WTC11 (cell line): ENCODE measurements around the gene IMPDH2. TPM values are rescaled to one million over a fixed set of nuclear protein-coding genes. Genes with fewer than 3 reads are reported as not detected.

Experiments
- ATAC-seq: fragments of 200-7000 bp; cut with Tn5 transposase; 2 replicates; pipeline ENCODE4 v1.10.0; 2021; ENCODE audit warnings: mild to moderate bottlenecking, moderate library complexity
- CTCF ChIA-PET: fragments of 300-600 bp; sonication (Branson Sonifier 250); formaldehyde crosslinking; loops from one replicate; lab custom pipeline; 2021; ENCODE audit warnings: antibody characterized with exemption; lab: Charles Lee
- POLR2A ChIA-PET: fragments of 350-600 bp; sonication (Branson Sonifier 250); formaldehyde crosslinking; loops from one replicate; lab custom pipeline; 2021; ENCODE audit warnings: antibody characterized with exemption; lab: Charles Lee
- DNase-seq: peaks from one replicate; pipeline ENCODE4 v3.0.0; 2021; ENCODE audit warnings: low spot score
- H3K27ac Mint-ChIP-seq: 2 replicates; pipeline ENCODE4 v1.8.0; 2021; ENCODE audit warnings: mixed read lengths
- H3K27me3 Mint-ChIP-seq: 2 replicates; pipeline ENCODE4 v1.8.0; 2021; ENCODE audit warnings: low read depth, mild to moderate bottlenecking, moderate library complexity, mixed read lengths
- H3K36me3 Mint-ChIP-seq: 2 replicates; pipeline ENCODE4 v1.8.0; 2021; ENCODE audit warnings: mixed read lengths
- H3K4me1 Mint-ChIP-seq: 2 replicates; pipeline ENCODE4 v1.8.0; 2022; ENCODE audit warnings: mixed read lengths
- H3K4me3 Mint-ChIP-seq: 2 replicates; pipeline ENCODE4 v1.8.0; 2021; ENCODE audit warnings: mild to moderate bottlenecking, moderate library complexity, mixed read lengths
- H3K9me3 Mint-ChIP-seq: 2 replicates; pipeline ENCODE4 v1.8.0; 2021; ENCODE audit warnings: mixed read lengths
- AFF4 ChIP-seq: sonication (generic); formaldehyde crosslinking; IDR thresholded peaks from 2 replicates; pipeline ENCODE4 v1.8.1; 2023; ENCODE audit warnings: mild to moderate bottlenecking, missing genetic modification reagents, borderline replicate concordance
- E2F1 ChIP-seq: sonication (generic); formaldehyde crosslinking; IDR thresholded peaks from 2 replicates; pipeline ENCODE4 v1.8.0; 2022; ENCODE audit warnings: mild to moderate bottlenecking, missing genetic modification reagents
- ELF4 ChIP-seq: sonication (generic); formaldehyde crosslinking; IDR thresholded peaks from 2 replicates; pipeline ENCODE4 v1.8.1; 2022; ENCODE audit warnings: low read depth, mild to moderate bottlenecking, moderate library complexity, missing genetic modification reagents
- ETV6 ChIP-seq: sonication (generic); formaldehyde crosslinking; IDR thresholded peaks from 2 replicates; pipeline ENCODE4 v1.8.1; 2022; ENCODE audit warnings: mild to moderate bottlenecking, missing genetic modification reagents
- FOXK1 ChIP-seq: sonication (generic); formaldehyde crosslinking; IDR thresholded peaks from 2 replicates; pipeline ENCODE4 v1.8.0; 2022; ENCODE audit warnings: mild to moderate bottlenecking, moderate library complexity, missing genetic modification reagents
- FOXP1 ChIP-seq: sonication (generic); formaldehyde crosslinking; IDR thresholded peaks from 2 replicates; pipeline ENCODE4 v1.8.0; 2022; ENCODE audit warnings: missing genetic modification reagents, mild to moderate bottlenecking, moderate library complexity, borderline replicate concordance
- JAZF1 ChIP-seq: fragments of 250-450 bp; sonication (Bioruptor Pico); IDR thresholded peaks from 2 replicates; pipeline ENCODE4 v1.9.0; 2021; ENCODE audit warnings: moderate library complexity, mild to moderate bottlenecking, inconsistent platforms
- MXD4 ChIP-seq: fragments of 250-450 bp; sonication (Bioruptor Pico); IDR thresholded peaks from 2 replicates; pipeline ENCODE4 v1.8.0; 2021; ENCODE audit warnings: mild to moderate bottlenecking, moderate library complexity, borderline replicate concordance
- NFATC4 ChIP-seq: fragments of 250-450 bp; sonication (Bioruptor Pico); IDR thresholded peaks from 2 replicates; pipeline ENCODE4 v1.9.0; 2021; ENCODE audit warnings: mild to moderate bottlenecking
- NFE2L1 ChIP-seq: sonication (generic); formaldehyde crosslinking; IDR thresholded peaks from 2 replicates; pipeline ENCODE4 v1.8.1; 2023; ENCODE audit warnings: missing genetic modification reagents
- NFYB ChIP-seq: sonication (generic); formaldehyde crosslinking; conservative IDR thresholded peaks from 2 replicates; pipeline ENCODE4 v1.8.0; 2022; ENCODE audit warnings: low read depth, missing genetic modification reagents
- RELA ChIP-seq: sonication (generic); formaldehyde crosslinking; IDR thresholded peaks from 2 replicates; pipeline ENCODE4 v1.8.1; 2022; ENCODE audit warnings: missing genetic modification reagents, mild to moderate bottlenecking, borderline replicate concordance
- SMAD3 ChIP-seq: sonication (generic); formaldehyde crosslinking; IDR thresholded peaks from 2 replicates; pipeline ENCODE4 v1.8.0; 2022; ENCODE audit warnings: missing genetic modification reagents, mild to moderate bottlenecking, borderline replicate concordance
- SMAD4 ChIP-seq: sonication (generic); formaldehyde crosslinking; IDR thresholded peaks from 2 replicates; pipeline ENCODE4 v1.8.0; 2022; ENCODE audit warnings: mild to moderate bottlenecking, missing genetic modification reagents
- SP1 ChIP-seq: sonication (generic); formaldehyde crosslinking; conservative IDR thresholded peaks from 2 replicates; pipeline ENCODE4 v1.8.1; 2022; ENCODE audit warnings: missing genetic modification reagents
- TCF7 ChIP-seq: sonication (generic); formaldehyde crosslinking; IDR thresholded peaks from 2 replicates; pipeline ENCODE4 v1.8.0; 2022; ENCODE audit warnings: mild to moderate bottlenecking, low read depth, missing genetic modification reagents, moderate library complexity
- USF2 ChIP-seq: sonication (generic); formaldehyde crosslinking; IDR thresholded peaks from 2 replicates; pipeline ENCODE4 v1.8.1; 2023; ENCODE audit warnings: mild to moderate bottlenecking, missing genetic modification reagents, moderate library complexity
- ZBTB21 ChIP-seq: sonication (generic); formaldehyde crosslinking; IDR thresholded peaks from 2 replicates; pipeline ENCODE4 v1.8.1; 2023; ENCODE audit warnings: mild to moderate bottlenecking, missing genetic modification reagents, borderline replicate concordance
- ZNF219 ChIP-seq: sonication (generic); formaldehyde crosslinking; IDR thresholded peaks from 2 replicates; pipeline ENCODE4 v1.8.0; 2023; ENCODE audit warnings: missing genetic modification reagents, mild to moderate bottlenecking, borderline replicate concordance
- ZNF232 ChIP-seq: sonication (generic); formaldehyde crosslinking; IDR thresholded peaks from 2 replicates; pipeline ENCODE4 v1.8.0; 2022; ENCODE audit warnings: mild to moderate bottlenecking, missing genetic modification reagents
- ZNF317 ChIP-seq: sonication (generic); formaldehyde crosslinking; IDR thresholded peaks from 2 replicates; pipeline ENCODE4 v1.8.1; 2023; ENCODE audit warnings: low read depth, mild to moderate bottlenecking, moderate library complexity, missing genetic modification reagents, borderline replicate concordance
- total RNA-seq: library from RNA; stranded (reverse); gene quantifications from 3 replicates; pipeline ENCODE4 v1.2.3, GENCODE V29; 2021
- TF ChIP-seq, protein P1 (sequence below): sonication (generic); formaldehyde crosslinking; IDR thresholded peaks from 2 replicates; pipeline ENCODE4 v1.8.0; 2023; ENCODE audit warnings: mild to moderate bottlenecking, missing genetic modification reagents
- TF ChIP-seq, protein P2 (sequence below): sonication (generic); formaldehyde crosslinking; IDR thresholded peaks from 2 replicates; pipeline ENCODE4 v1.8.0; 2022; ENCODE audit warnings: mild to moderate bottlenecking, missing genetic modification reagents
- TF ChIP-seq, protein P3 (sequence below): sonication (generic); formaldehyde crosslinking; IDR thresholded peaks from 2 replicates; pipeline ENCODE4 v1.8.0; 2022; ENCODE audit warnings: mild to moderate bottlenecking, missing genetic modification reagents
- TF ChIP-seq, protein P4 (sequence below): sonication (generic); formaldehyde crosslinking; IDR thresholded peaks from 2 replicates; pipeline ENCODE4 v1.8.0; 2022; ENCODE audit warnings: mild to moderate bottlenecking, missing genetic modification reagents

Gene IMPDH2
- total RNA-seq, 1 experiment from 2014 or later: 452 TPM

DNA sequence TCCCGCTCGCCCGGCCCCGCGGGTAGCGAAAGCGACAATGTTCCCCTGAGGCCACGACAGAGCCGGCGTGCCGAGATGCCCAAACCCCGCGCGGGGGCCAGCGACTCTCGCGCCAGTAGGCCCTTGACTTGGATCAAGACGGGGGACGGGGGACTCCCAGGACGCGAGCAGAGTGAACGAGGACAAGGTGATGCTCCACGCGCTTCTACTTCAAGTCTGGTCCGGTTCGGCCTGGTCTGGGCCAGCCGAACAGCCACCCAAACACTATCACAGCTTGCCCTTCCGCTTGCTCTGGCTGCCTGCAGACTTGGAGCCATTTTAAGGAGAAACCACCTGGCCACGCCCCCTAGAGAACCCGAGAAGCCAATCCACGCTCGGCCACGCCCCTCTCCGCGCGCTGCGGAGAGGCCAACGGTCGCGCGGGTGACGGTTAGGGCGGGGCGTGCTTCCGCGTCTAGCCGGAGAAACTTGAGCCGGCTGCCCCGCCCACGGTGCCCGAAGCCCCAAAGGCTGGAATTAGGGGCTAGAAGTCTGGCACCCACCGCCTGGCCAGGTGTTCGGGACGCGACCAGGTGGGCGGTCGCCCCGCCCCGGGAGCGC lies 7.9 kb downstream of the IMPDH2 start:
- Mint-ChIP-seq H3K9me3 (no peaks in the 10 kb centered on the region), H3K4me1 (peaks cover 28% of the 10 kb centered on the region), H3K4me3 (peak overlapping the region; percentile 92), H3K27me3 (no peaks in the 10 kb centered on the region), H3K27ac (peak overlapping the region; percentile 98), H3K36me3 (peaks cover 40% of the 10 kb centered on the region)
- ChIA-PET CTCF (interaction anchor here (0.6 to 8.2 kb wide), 22 partner anchors 9 to 585 kb away, joined by 3 to 124 read pairs (median 5); partner anchors contain the start of genes IP6K2, KLHDC8B, NCKIPSD and NICN1), POLR2A (interaction anchor here (0.5 to 4.3 kb wide), 13 partner anchors 8 to 519 kb away, joined by 3 to 81 read pairs (median 3); partner anchors contain the start of genes CELSR3, IMPDH2, IP6K2 and P4HTM)
- DNase-seq: peak; percentile 99
- peak; percentile 49 for ATAC-seq
- TF ChIP-seq, protein P1, sequence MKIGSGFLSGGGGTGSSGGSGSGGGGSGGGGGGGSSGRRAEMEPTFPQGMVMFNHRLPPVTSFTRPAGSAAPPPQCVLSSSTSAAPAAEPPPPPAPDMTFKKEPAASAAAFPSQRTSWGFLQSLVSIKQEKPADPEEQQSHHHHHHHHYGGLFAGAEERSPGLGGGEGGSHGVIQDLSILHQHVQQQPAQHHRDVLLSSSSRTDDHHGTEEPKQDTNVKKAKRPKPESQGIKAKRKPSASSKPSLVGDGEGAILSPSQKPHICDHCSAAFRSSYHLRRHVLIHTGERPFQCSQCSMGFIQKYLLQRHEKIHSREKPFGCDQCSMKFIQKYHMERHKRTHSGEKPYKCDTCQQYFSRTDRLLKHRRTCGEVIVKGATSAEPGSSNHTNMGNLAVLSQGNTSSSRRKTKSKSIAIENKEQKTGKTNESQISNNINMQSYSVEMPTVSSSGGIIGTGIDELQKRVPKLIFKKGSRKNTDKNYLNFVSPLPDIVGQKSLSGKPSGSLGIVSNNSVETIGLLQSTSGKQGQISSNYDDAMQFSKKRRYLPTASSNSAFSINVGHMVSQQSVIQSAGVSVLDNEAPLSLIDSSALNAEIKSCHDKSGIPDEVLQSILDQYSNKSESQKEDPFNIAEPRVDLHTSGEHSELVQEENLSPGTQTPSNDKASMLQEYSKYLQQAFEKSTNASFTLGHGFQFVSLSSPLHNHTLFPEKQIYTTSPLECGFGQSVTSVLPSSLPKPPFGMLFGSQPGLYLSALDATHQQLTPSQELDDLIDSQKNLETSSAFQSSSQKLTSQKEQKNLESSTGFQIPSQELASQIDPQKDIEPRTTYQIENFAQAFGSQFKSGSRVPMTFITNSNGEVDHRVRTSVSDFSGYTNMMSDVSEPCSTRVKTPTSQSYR (CRISPR knock-in tag): 0 out of 2 replicates have a peak, but pooled peaks have one; percentile 41
- TF ChIP-seq, protein P2, sequence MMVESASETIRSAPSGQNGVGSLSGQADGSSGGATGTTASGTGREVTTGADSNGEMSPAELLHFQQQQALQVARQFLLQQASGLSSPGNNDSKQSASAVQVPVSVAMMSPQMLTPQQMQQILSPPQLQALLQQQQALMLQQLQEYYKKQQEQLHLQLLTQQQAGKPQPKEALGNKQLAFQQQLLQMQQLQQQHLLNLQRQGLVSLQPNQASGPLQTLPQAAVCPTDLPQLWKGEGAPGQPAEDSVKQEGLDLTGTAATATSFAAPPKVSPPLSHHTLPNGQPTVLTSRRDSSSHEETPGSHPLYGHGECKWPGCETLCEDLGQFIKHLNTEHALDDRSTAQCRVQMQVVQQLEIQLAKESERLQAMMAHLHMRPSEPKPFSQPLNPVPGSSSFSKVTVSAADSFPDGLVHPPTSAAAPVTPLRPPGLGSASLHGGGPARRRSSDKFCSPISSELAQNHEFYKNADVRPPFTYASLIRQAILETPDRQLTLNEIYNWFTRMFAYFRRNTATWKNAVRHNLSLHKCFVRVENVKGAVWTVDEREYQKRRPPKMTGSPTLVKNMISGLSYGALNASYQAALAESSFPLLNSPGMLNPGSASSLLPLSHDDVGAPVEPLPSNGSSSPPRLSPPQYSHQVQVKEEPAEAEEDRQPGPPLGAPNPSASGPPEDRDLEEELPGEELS (CRISPR knock-in tag): peak; percentile 60; the same call in 1 of the 2 replicates
- TF ChIP-seq RELA (CRISPR knock-in tag): no peak
- TF ChIP-seq FOXP1: no peak
- TF ChIP-seq TCF7 (CRISPR knock-in tag): 0 out of 2 replicates have a peak, but pooled peaks have one; percentile 12
- TF ChIP-seq NFE2L1: 0 out of 2 replicates have a peak, but pooled peaks have one; percentile 57
- TF ChIP-seq ZNF317 (CRISPR knock-in tag): no peak
- TF ChIP-seq SMAD4 (CRISPR knock-in tag): 0 out of 2 replicates have a peak, but pooled peaks have one; percentile 55
- no peak for TF ChIP-seq ZBTB21 (CRISPR knock-in tag)
- peak; percentile 61 for TF ChIP-seq ETV6 (CRISPR knock-in tag)
- peak; percentile 12; the same call in 1 of the 2 replicates for TF ChIP-seq USF2 (CRISPR knock-in tag)
- no peak for TF ChIP-seq ZNF232
- TF ChIP-seq, protein P3, sequence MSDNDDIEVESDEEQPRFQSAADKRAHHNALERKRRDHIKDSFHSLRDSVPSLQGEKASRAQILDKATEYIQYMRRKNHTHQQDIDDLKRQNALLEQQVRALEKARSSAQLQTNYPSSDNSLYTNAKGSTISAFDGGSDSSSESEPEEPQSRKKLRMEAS (CRISPR knock-in tag): 0 out of 2 replicates have a peak, but pooled peaks have one; percentile 64
- peak; percentile 53; the same call in 1 of the 2 replicates for TF ChIP-seq SMAD3
- no peak for TF ChIP-seq JAZF1
- TF ChIP-seq, protein P4, sequence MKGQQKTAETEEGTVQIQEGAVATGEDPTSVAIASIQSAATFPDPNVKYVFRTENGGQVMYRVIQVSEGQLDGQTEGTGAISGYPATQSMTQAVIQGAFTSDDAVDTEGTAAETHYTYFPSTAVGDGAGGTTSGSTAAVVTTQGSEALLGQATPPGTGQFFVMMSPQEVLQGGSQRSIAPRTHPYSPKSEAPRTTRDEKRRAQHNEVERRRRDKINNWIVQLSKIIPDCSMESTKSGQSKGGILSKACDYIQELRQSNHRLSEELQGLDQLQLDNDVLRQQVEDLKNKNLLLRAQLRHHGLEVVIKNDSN: peak; percentile 41; the same call in 1 of the 2 replicates
- no peak for TF ChIP-seq ELF4
- TF ChIP-seq SP1 (CRISPR knock-in tag): peak; percentile 86
- peak; percentile 75; the same call in 1 of the 2 replicates for TF ChIP-seq E2F1
- 0 out of 2 replicates have a peak, but pooled peaks have one; percentile 24 for TF ChIP-seq NFATC4 (CRISPR knock-in tag)
- peak; percentile 7; the same call in 1 of the 2 replicates for TF ChIP-seq FOXK1 (CRISPR knock-in tag)
- no peak; the same call in 1 of the 2 replicates for TF ChIP-seq NFYB
- TF ChIP-seq MXD4: no peak
- peak; percentile 16; the same call in 1 of the 2 replicates for TF ChIP-seq AFF4 (CRISPR knock-in tag)
- no peak for TF ChIP-seq ZNF219
